Thoracic aorta endothelial cell (primary cell): ENCODE results near the gene TSPAN32. TPM values are rescaled to one million over a fixed set of nuclear protein-coding genes. Genes with fewer than 3 reads are reported as not detected.

ENCODE experiments used
- small RNA-seq: library from RNA; depleted of rRNA; stranded (forward); fragments of <200 nt; gene quantifications from one replicate; pipeline ENCODE3, GENCODE V24; 2012
- total RNA-seq: library from RNA; depleted of rRNA; stranded (reverse); fragments of >200 nt; gene quantifications from 2 replicates; pipeline ENCODE4 v1.2.3, GENCODE V29; 2012

TSPAN32 gene
- total RNA-seq: not detected in 2 replicates

GRCh38 chr11:2301631-2302305, at the start of gene TSPAN32, which contains the start of gene C11orf21:
TSS of gene TSPAN32 (plus strand) at chr11:2302013. CDS start at chr11:2302150, 137 bp downstream.
TSS of gene C11orf21 (minus strand) at chr11:2301918. CDS start at chr11:2301808, 110 bp downstream.

GRCh38 chr11:2270322-2271076, 31.3 kb upstream of the TSPAN32 start, which contains the start of gene ASCL2:
TSS of gene ASCL2 (minus strand) at chr11:2270588. CDS start at chr11:2270332, 256 bp downstream.

Small RNA genes within 50 kb of the gene (small RNA-seq; reads per million reads assigned to genes)
- not detected for gene RNU6-878P

Other genes with a start within 250 kb of the TSPAN32 start
- gene IGF2, start 162.6 kb upstream of the TSPAN32 start, total RNA-seq: 1.2 and 4.7 TPM in 2 replicates
- not detected in 2 replicates for gene INS, start 140.8 kb upstream of the TSPAN32 start, total RNA-seq
- gene TH, start 130.2 kb upstream of the TSPAN32 start, total RNA-seq: not detected in 2 replicates
- gene ASCL2, start 31.4 kb upstream of the TSPAN32 start, total RNA-seq: not detected in 2 replicates
- not detected in 2 replicates for gene C11orf21, start 95 bp upstream of the TSPAN32 start, total RNA-seq
- gene CD81, start 75.3 kb downstream of the TSPAN32 start, total RNA-seq: 157 and 189 TPM in 2 replicates
- gene TSSC4, start 98.7 kb downstream of the TSPAN32 start, total RNA-seq: 28.5 and 34.7 TPM in 2 replicates
- gene TRPM5, start 142.5 kb downstream of the TSPAN32 start, total RNA-seq: not detected in 2 replicates
- under 0.01 and 0.14 TPM in 2 replicates for gene KCNQ1, start 143.0 kb downstream of the TSPAN32 start, total RNA-seq